Measurements from ENCODE around the gene KLF16. TPM values are rescaled to one million over a fixed set of nuclear protein-coding genes. Genes with fewer than 3 reads are reported as not detected.

The KLF16 gene
- total RNA-seq, 1 donor: 7.3 TPM

DNA sequence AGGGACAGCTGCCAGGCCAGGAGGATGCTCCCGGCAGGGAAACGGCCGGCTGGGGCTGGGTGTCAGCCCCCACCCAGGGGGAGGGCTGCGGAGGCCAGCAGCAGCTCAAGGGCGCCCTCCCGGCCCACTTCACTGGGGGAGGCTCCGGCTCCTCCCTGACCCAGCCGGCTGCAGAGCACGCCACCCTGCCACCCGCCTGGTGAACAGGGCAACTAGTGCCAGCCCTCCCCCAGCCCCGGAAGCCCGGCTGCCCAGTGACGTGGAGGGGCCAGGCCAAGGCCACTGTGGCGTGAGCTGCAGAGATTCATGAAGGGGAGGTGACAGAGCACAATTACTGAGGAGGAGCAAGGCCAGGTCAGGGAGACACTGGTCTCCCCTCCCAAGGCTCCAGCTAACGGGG is 29.8 kb downstream of the KLF16 start:
- TF ChIP-seq, protein P1, sequence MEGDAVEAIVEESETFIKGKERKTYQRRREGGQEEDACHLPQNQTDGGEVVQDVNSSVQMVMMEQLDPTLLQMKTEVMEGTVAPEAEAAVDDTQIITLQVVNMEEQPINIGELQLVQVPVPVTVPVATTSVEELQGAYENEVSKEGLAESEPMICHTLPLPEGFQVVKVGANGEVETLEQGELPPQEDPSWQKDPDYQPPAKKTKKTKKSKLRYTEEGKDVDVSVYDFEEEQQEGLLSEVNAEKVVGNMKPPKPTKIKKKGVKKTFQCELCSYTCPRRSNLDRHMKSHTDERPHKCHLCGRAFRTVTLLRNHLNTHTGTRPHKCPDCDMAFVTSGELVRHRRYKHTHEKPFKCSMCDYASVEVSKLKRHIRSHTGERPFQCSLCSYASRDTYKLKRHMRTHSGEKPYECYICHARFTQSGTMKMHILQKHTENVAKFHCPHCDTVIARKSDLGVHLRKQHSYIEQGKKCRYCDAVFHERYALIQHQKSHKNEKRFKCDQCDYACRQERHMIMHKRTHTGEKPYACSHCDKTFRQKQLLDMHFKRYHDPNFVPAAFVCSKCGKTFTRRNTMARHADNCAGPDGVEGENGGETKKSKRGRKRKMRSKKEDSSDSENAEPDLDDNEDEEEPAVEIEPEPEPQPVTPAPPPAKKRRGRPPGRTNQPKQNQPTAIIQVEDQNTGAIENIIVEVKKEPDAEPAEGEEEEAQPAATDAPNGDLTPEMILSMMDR (IDR thresholded peaks at IDR 0.05; ENCODE audit: insufficient read depth, low read length): no peak
- no peak for DNase-seq (ENCODE audit: low read depth)
- H3K4me3 ChIP-seq (ENCODE audit: low read depth, low read length): no peak overlapping the region

DNA sequence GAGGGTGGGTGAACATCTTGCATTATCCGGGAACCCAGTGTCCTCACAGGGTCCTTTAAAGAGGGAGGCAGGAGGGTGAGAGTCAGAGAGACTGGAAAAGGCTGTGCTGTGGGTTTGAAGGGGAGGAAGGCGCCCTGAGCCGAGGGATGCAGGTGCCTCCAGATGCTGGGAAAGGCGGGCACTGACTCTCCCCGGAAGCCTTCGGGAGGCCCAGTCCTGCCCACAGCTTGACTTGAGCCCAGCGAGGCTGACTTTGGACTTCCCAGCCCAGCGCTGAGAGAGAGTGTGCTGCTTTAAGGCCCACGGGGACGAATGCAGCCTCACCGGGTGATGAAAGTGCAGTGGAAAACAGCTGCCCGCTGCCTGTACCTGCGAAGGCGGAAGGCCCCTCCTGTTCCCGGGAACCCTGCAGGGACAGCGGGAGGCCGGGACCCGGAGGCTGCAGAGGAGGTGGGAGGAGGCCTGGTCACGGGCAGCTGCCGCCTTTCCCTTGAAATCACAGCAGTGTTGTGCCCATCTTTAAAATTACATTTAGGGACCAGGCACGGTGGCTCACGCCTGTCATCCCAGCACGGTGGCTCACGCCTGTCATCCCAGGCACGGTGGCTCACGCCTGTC is 31.2 kb downstream of the KLF16 start:
- TF ChIP-seq, protein P1 (IDR thresholded peaks at IDR 0.05; ENCODE audit: insufficient read depth, low read length): no peak
- no peak overlapping the region for H3K4me3 ChIP-seq (ENCODE audit: low read depth, low read length)
- no peak for DNase-seq (ENCODE audit: low read depth)

DNA sequence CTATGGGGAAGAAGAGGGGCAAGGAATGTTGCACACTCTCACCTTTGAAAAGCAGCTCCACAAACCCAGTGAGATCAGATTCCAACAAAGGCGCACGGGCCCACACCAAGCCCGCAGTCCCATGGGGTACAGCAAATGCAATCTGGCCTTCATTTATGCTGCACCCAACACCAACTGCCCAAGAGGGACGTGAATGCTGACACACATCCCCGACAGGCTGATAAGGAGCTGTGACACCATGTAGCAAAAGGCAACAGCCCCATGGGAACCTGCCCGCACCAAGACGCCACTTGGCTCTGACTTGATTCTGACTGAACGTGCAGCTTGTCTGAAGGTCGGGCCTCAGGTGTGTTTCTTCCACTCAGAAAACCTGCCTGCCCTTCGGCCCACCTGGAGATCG is 32.4 kb downstream of the KLF16 start:
- no peak overlapping the region for H3K4me3 ChIP-seq (ENCODE audit: low read depth, low read length)
- DNase-seq (ENCODE audit: low read depth): no peak
- TF ChIP-seq, protein P1 (IDR thresholded peaks at IDR 0.05; ENCODE audit: insufficient read depth, low read length): no peak

DNA sequence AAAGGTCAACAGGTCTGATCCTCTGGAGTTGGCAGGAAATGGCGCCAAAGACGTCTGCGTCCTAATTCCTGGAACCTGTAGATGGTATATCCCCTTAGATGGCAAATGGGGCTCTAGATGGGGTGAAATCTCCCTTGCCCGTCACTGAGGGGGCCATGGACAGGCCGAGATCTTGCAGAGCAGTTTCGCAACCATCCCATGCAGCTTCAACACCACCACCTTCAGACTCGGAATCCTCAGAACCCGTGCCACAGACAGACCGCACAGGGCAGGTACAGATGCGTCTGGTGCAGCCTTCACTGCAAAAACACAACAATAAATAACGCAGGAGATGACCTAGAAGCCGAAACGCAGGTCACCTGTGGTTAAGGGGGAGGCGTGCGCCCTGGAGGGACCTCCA is 32.8 kb downstream of the KLF16 start:
- TF ChIP-seq, protein P1 (IDR thresholded peaks at IDR 0.05; ENCODE audit: insufficient read depth, low read length): no peak
- DNase-seq (ENCODE audit: low read depth): no peak
- H3K4me3 ChIP-seq (ENCODE audit: low read depth, low read length): no peak overlapping the region

DNA sequence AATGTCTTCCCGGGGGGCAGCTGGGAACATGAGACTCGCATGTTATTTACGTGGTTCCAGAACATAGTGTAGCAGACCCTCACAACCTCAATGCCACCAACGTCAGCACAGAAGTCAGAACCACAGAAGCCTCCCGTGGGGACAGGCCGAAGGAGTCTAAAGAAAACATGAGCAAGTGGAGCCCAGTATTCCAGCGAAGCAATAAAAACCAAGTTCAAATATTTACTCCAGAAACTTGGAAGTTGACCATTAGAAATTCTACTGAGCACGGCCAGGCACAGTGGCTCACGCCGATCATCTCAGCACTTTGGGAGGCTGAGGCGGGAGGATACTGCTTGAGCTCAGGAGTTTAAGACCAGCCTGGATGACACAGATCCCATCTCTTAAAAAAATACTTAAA is 33.4 kb downstream of the KLF16 start:
- no peak for DNase-seq (ENCODE audit: low read depth)
- H3K4me3 ChIP-seq (ENCODE audit: low read depth, low read length): no peak overlapping the region
- TF ChIP-seq, protein P1 (IDR thresholded peaks at IDR 0.05; ENCODE audit: insufficient read depth, low read length): no peak

DNA sequence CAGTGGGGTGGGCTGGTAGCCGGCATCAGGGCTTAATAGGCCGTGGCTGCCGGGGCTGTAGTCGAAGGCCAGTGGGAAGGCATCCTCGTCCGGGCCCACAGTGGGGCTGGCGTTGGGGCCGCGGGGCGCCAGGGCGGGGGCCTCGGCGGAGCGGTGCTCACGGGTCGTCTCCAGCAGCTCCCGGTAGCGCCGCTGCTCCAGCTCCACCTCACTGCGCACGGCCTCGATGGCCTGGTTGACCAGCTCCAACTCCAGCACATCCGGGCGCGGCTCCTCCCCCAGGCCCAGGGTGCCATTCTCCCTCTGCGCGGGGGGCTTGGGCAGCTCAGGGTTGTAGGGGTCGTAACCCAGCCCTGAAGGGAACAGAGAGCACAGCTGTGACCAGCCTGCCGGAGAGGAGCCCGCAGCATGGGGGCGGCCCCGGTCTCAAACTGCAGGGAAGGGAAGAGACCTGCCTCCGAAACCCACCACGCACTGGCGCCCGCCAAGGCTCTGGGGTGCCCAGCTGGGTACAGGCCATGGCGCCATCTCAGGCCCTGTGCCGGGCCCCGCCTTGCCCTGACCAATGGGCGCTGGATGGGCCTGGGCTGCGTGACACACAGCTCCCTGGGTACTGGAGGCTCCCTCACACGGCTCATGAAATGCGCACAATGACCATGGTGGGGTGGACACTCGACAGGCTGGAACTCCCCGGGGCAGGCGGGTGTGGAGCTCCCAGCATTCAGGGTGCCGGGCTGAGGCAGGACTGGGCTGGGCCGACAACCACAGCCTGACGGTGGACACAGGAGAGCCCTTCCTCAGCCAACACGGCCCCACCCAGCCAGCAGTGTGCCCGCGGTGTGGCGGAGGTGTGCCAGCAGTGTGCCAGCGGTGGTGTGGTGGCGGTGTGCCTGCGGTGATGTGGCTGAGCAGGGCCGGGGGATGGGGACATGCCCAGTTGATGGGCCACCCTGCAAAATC is 34.8 kb downstream of the KLF16 start:
- no peak overlapping the region for H3K4me3 ChIP-seq (ENCODE audit: low read depth, low read length)
- no peak for DNase-seq (ENCODE audit: low read depth)
- TF ChIP-seq, protein P1 (IDR thresholded peaks at IDR 0.05; ENCODE audit: insufficient read depth, low read length): no peak
